Bronchial epithelial cell (primary cell): ENCODE results near the gene SETD3. TPM values are rescaled to one million over a fixed set of nuclear protein-coding genes. Genes with fewer than 3 reads are reported as not detected.

Experiments
- DNase-seq: peaks from one replicate; pipeline ENCODE4 v3.0.0-alpha.2; 2010; ENCODE audit warnings: low read depth
- FAIRE-seq: peaks from 2 replicates; lab custom pipeline; 2011; peaks lifted over from hg19 to GRCh38; lab: Jason Lieb, UNC
- H3K27me3 ChIP-seq: 2 replicates; pipeline ENCODE4 v1.5.1; 2011; ENCODE audit warnings: low read length; ENCODE audit not compliant: control insufficient read depth, insufficient read depth
- H3K36me3 ChIP-seq: 2 replicates; pipeline ENCODE4 v1.5.1; 2011; ENCODE audit warnings: low read length; ENCODE audit not compliant: control insufficient read depth, insufficient read depth
- H3K4me3 ChIP-seq: 2 replicates; pipeline ENCODE4 v1.5.1; 2011; ENCODE audit warnings: mild to moderate bottlenecking, low read depth, low read length, control low read depth
- CTCF ChIP-seq: IDR thresholded peaks from 2 replicates; pipeline ENCODE4 v1.5.1; 2011; ENCODE audit warnings: mild to moderate bottlenecking, moderate library complexity, low read length, control low read depth, inconsistent platforms; ENCODE audit not compliant: insufficient read depth, severe bottlenecking
- total RNA-seq: library from RNA; depleted of rRNA; stranded (reverse); fragments of >200 nt; gene quantifications from 2 replicates; pipeline ENCODE4 v1.2.1, GENCODE V29; 2014

Gene SETD3
- total RNA-seq, 1 donor from 2014 or later, result 66.6 TPM

- TF ChIP-seq CTCF, result no peak
- H3K27me3 ChIP-seq, result no peaks in the 10 kb centered on the region
- DNase-seq, result no peak
- peaks cover 16% of the 10 kb centered on the region for H3K36me3 ChIP-seq
- no peak for FAIRE-seq
- H3K4me3 ChIP-seq, result no peak overlapping the region
These were observed 78.9 kb downstream of the SETD3 start for GRCh38 chr14:99401621-99402284.

GRCh38 chr14:99401211-99401610, 79.4 kb downstream of the SETD3 start:
- no peak for FAIRE-seq
- TF ChIP-seq CTCF, result no peak
- no peak overlapping the region for H3K4me3 ChIP-seq

GRCh38 chr14:99397698-99398097, 83.0 kb downstream of the SETD3 start:
- DNase-seq, result no peak
- no peak for FAIRE-seq
- Histone ChIP-seq H3K27me3 (no peaks in the 10 kb centered on the region), H3K36me3 (peaks cover 8% of the 10 kb centered on the region), H3K4me3 (no peak overlapping the region)
- no peak for TF ChIP-seq CTCF

More at GRCh38 chr14:99401211-99401610, 79.4 kb downstream of the SETD3 start:
- Histone ChIP-seq H3K27me3 (no peaks in the 10 kb centered on the region), H3K36me3 (peaks cover 16% of the 10 kb centered on the region)
- DNase-seq, result no peak

- Histone ChIP-seq H3K27me3 (no peaks in the 10 kb centered on the region), H3K36me3 (peaks cover 6% of the 10 kb centered on the region), H3K4me3 (no peak overlapping the region)
- FAIRE-seq (no peak), DNase-seq (peak; percentile 72)
- no peak for TF ChIP-seq CTCF
These were observed 84.6 kb downstream of the SETD3 start for GRCh38 chr14:99395909-99396530.

GRCh38 chr14:99394602-99395156, 86.0 kb downstream of the SETD3 start:
- Histone ChIP-seq H3K27me3 (no peaks in the 10 kb centered on the region), H3K36me3 (peaks cover 6% of the 10 kb centered on the region), H3K4me3 (no peak overlapping the region)
- FAIRE-seq (no peak), DNase-seq (no peak)
- no peak for TF ChIP-seq CTCF
